ENCODE data around the gene TOR3A. TPM values are rescaled to one million over a fixed set of nuclear protein-coding genes. Genes with fewer than 3 reads are reported as not detected.

The TOR3A gene
- total and polyA plus RNA-seq, 10 of the 15 experiments (the other 5 are each of a cell fraction or from before 2014, with no cell fraction given) = 8.6 to 87.9 (median 46.3) TPM

DNA sequence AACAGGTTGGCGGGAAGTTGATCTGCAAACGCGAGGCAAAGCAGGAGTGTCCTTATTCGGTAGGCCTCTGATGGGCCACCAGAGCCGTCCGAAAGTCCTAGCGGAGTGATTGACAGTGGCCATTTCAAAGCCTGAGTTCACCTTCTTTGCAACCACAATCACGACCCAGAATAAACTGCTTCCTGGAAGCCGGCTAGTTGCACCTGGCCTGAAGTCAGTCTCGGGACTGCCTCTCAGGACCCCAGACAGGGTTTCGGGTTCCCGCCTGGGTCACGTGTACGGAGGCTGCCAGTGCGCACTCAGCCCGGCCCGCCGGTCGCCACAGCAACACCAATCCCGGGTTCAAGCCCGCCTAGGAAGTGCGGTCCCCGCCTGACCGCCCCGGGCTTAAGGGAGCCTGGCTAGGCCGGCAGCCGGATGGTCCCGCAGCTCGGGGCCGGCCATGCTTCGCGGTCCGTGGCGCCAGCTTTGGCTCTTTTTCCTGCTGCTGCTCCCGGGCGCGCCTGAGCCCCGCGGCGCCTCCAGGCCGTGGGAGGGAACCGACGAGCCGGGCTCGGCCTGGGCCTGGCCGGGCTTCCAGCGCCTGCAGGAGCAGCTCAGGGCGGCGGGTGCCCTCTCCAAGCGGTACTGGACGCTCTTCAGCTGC is at the start of gene TOR3A (continued):
- TF ChIP-seq, protein P1, sequence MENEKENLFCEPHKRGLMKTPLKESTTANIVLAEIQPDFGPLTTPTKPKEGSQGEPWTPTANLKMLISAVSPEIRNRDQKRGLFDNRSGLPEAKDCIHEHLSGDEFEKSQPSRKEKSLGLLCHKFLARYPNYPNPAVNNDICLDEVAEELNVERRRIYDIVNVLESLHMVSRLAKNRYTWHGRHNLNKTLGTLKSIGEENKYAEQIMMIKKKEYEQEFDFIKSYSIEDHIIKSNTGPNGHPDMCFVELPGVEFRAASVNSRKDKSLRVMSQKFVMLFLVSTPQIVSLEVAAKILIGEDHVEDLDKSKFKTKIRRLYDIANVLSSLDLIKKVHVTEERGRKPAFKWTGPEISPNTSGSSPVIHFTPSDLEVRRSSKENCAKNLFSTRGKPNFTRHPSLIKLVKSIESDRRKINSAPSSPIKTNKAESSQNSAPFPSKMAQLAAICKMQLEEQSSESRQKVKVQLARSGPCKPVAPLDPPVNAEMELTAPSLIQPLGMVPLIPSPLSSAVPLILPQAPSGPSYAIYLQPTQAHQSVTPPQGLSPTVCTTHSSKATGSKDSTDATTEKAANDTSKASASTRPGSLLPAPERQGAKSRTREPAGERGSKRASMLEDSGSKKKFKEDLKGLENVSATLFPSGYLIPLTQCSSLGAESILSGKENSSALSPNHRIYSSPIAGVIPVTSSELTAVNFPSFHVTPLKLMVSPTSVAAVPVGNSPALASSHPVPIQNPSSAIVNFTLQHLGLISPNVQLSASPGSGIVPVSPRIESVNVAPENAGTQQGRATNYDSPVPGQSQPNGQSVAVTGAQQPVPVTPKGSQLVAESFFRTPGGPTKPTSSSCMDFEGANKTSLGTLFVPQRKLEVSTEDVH (IDR thresholded peaks at IDR 0.05; ENCODE audit: low read depth, partially characterized antibody) = no peak
- TF ChIP-seq, protein P2, sequence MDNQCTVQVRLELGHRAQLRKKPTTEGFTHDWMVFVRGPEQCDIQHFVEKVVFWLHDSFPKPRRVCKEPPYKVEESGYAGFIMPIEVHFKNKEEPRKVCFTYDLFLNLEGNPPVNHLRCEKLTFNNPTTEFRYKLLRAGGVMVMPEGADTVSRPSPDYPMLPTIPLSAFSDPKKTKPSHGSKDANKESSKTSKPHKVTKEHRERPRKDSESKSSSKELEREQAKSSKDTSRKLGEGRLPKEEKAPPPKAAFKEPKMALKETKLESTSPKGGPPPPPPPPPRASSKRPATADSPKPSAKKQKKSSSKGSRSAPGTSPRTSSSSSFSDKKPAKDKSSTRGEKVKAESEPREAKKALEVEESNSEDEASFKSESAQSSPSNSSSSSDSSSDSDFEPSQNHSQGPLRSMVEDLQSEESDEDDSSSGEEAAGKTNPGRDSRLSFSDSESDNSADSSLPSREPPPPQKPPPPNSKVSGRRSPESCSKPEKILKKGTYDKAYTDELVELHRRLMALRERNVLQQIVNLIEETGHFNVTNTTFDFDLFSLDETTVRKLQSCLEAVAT (IDR thresholded peaks at IDR 0.05) = peak; percentile 74
- TF ChIP-seq ZBED1 (IDR thresholded peaks at IDR 0.05; ENCODE audit: borderline replicate concordance) (0 out of 2 replicates have a peak, but pooled peaks have one; percentile 31), ETV6 (conservative IDR thresholded peaks at IDR 0.05 in 1 of 2, IDR thresholded peaks at IDR 0.05 in 1 of 2; ENCODE audit: borderline replicate concordance in 1 of 2, low read depth in 1 of 2) (peak in 1 of 2 experiments; percentile 87; a peak in 1 of 4 replicates), BCL11A (IDR thresholded peaks at IDR 0.05; ENCODE audit: low read depth, low read length) (no peak), RAD21 (IDR thresholded peaks at IDR 0.05; ENCODE audit: insufficient read depth, low read depth, low read length) (no peak), FOXM1 (IDR thresholded peaks at IDR 0.05; ENCODE audit: low read depth, low read length) (no peak; the same call in 1 of the 2 replicates), NR2F1 (conservative IDR thresholded peaks at IDR 0.05) (peak; percentile 29; the same call in 1 of the 2 replicates), CBX5 (IDR thresholded peaks at IDR 0.05; ENCODE audit: low read depth) (no peak), ZNF217 (IDR thresholded peaks at IDR 0.05) (no peak), BHLHE40 (IDR thresholded peaks at IDR 0.05; ENCODE audit: borderline replicate concordance in 1 of 2, low read depth in 2 of 2, low read length in 1 of 2) (peak; percentile 87 to 94), JUNB (IDR thresholded peaks at IDR 0.05) (no peak), ATF7 (IDR thresholded peaks at IDR 0.05; ENCODE audit: low read depth) (0 out of 2 replicates have a peak, but pooled peaks have one; percentile 21), POLR2AphosphoS5 (IDR thresholded peaks at IDR 0.05; ENCODE audit: low read length) (peak; percentile 82), RB1 (IDR thresholded peaks at IDR 0.05; ENCODE audit: borderline replicate concordance) (peak; percentile 26; the same call in 1 of the 2 replicates), CREM (IDR thresholded peaks at IDR 0.05; ENCODE audit: low read depth) (peak; percentile 7; the same call in 1 of the 2 replicates)
- TF ChIP-seq, protein P3, sequence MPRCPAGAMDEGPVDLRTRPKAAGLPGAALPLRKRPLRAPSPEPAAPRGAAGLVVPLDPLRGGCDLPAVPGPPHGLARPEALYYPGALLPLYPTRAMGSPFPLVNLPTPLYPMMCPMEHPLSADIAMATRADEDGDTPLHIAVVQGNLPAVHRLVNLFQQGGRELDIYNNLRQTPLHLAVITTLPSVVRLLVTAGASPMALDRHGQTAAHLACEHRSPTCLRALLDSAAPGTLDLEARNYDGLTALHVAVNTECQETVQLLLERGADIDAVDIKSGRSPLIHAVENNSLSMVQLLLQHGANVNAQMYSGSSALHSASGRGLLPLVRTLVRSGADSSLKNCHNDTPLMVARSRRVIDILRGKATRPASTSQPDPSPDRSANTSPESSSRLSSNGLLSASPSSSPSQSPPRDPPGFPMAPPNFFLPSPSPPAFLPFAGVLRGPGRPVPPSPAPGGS (IDR thresholded peaks at IDR 0.05; ENCODE audit: borderline replicate concordance, insufficient read depth, low read depth, low read length, poor library complexity, severe bottlenecking) = peak; percentile 78
- TF ChIP-seq, protein P4, sequence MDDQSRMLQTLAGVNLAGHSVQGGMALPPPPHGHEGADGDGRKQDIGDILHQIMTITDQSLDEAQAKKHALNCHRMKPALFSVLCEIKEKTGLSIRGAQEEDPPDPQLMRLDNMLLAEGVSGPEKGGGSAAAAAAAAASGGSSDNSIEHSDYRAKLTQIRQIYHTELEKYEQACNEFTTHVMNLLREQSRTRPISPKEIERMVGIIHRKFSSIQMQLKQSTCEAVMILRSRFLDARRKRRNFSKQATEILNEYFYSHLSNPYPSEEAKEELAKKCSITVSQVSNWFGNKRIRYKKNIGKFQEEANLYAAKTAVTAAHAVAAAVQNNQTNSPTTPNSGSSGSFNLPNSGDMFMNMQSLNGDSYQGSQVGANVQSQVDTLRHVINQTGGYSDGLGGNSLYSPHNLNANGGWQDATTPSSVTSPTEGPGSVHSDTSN (IDR thresholded peaks at IDR 0.05; ENCODE audit: insufficient replicate concordance, low read depth, low read length) = peak; percentile 90
- TF ChIP-seq, protein P5, sequence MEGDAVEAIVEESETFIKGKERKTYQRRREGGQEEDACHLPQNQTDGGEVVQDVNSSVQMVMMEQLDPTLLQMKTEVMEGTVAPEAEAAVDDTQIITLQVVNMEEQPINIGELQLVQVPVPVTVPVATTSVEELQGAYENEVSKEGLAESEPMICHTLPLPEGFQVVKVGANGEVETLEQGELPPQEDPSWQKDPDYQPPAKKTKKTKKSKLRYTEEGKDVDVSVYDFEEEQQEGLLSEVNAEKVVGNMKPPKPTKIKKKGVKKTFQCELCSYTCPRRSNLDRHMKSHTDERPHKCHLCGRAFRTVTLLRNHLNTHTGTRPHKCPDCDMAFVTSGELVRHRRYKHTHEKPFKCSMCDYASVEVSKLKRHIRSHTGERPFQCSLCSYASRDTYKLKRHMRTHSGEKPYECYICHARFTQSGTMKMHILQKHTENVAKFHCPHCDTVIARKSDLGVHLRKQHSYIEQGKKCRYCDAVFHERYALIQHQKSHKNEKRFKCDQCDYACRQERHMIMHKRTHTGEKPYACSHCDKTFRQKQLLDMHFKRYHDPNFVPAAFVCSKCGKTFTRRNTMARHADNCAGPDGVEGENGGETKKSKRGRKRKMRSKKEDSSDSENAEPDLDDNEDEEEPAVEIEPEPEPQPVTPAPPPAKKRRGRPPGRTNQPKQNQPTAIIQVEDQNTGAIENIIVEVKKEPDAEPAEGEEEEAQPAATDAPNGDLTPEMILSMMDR (IDR thresholded peaks at IDR 0.05 in 2 of 3, conservative IDR thresholded peaks at IDR 0.05 in 1 of 3; ENCODE audit: control insufficient read depth in 2 of 3, extremely low read depth in 1 of 3, insufficient read depth in 1 of 3, low read depth in 3 of 3, low read length in 3 of 3) = no peak
